Measurements from ENCODE around the gene PDPR. TPM values are rescaled to one million over a fixed set of nuclear protein-coding genes. Genes with fewer than 3 reads are reported as not detected.
A peak's percentile ranks its signal among the peaks of the same experiment; 100 is the strongest.

Gene PDPR
- total RNA-seq, 4 donors from 2014 or later = 30.5 to 55.8 (median 35.9) TPM

DNA sequence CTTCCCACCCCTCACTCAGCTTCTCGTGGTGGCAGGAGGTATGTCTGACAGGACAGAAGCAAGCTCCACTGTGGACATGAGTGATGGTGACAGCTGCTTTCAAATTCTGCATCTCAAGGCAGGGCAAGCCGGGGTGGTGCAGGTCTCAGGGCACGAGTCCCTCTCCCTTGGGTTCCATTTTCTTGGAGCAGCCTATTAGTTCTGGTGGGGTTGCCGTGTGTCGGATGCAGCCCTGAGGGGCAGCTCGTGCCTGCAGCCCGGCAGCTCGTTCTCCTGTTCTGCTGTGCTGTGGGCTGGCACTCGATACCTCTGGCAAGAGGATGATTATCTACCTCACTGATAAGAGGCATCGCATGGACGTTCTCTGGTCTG lies 43.0 kb downstream of the PDPR start:
- Histone ChIP-seq H3K9me3 (no peaks in the 10 kb centered on the region), H3K27me3 (no peaks in the 10 kb centered on the region), H3K4me1 (no peaks in the 10 kb centered on the region), H3K36me3 (peaks cover 0 to 100% (median 4%) of the 10 kb centered on the region in 3 donors), H3K27ac (no peak overlapping the region), H3K4me3 (no peak overlapping the region)
- no peak for TF ChIP-seq CTCF (IDR thresholded peaks at IDR 0.05)
- TF ChIP-seq POLR2A (IDR thresholded peaks at IDR 0.05) = no peak
- peak in 1 of 3 donors; percentile 46 for DNase-seq

- H3K4me3 ChIP-seq = no peak overlapping the region
- H3K27me3 ChIP-seq = no peaks in the 10 kb centered on the region
- TF ChIP-seq CTCF (IDR thresholded peaks at IDR 0.05) = no peak
- no peak for TF ChIP-seq POLR2A (IDR thresholded peaks at IDR 0.05)
- H3K27ac ChIP-seq = no peak overlapping the region
- H3K4me1 ChIP-seq = no peaks in the 10 kb centered on the region
- no peaks in the 10 kb centered on the region for H3K9me3 ChIP-seq
- DNase-seq = peak in 1 of 3 donors; percentile 43
- peaks cover 0 to 100% (median 4%) of the 10 kb centered on the region in 3 donors for H3K36me3 ChIP-seq
Observed at GRCh38 chr16:70157477-70158260, 43.5 kb downstream of the PDPR start.

GRCh38 chr16:70158261-70158939 lies 44.3 kb downstream of the PDPR start:
- Histone ChIP-seq H3K27me3 (no peaks in the 10 kb centered on the region), H3K4me3 (no peak overlapping the region), H3K9me3 (no peaks in the 10 kb centered on the region), H3K36me3 (peaks cover 0 to 96% (median 4%) of the 10 kb centered on the region in 3 donors), H3K27ac (no peak overlapping the region), H3K4me1 (no peaks in the 10 kb centered on the region)
- DNase-seq = peak in 1 of 3 donors; percentile 44
- no peak for TF ChIP-seq POLR2A (IDR thresholded peaks at IDR 0.05)
- no peak for TF ChIP-seq CTCF (IDR thresholded peaks at IDR 0.05)

DNA sequence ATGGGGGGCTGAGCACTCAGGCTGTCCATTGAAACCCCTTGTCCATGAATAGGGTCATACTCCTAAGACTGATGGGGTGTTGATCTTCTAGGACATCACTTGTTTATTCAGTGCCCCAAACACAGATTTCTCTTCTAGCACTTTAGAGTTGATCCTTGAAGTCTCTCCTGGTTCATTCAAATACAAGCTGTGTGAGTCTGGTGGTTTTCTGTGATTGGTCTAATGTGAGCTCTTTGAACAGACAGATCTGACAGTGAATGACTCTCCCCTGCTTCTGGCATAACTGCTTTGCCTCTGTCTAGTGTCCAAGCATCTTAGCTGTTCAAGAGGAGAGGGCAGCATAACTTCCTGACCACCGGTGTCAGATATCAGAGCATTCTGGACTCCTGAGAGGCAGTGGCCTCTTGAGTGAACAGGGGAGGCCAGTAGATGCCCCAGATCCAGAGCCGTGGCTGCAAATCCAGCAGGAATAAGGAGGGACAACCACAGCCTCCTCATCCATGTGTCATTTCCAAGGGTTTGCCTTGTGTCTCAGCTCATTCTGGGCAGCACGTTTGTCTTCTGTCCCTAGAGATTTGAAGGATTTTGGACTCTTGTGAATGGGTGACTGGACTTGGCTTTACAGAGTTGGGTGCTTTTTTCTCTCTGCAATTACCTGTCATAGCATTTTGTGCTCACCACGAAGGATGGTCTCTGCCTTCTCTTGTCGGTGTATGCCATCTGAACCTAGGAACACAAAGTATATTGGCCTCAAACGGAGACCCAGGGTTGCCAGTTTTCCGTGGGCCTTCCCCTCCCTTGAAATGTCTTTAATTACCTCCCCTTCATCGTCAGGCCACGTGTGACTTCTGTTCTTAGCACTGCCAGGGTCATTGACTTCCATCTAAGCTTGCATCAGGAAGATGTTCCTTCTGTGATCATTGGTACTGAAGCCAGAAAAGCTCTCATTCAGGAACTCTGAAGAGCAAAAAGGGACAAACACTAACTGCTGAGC lies 45.5 kb downstream of the PDPR start:
- Histone ChIP-seq H3K4me1 (no peaks in the 10 kb centered on the region), H3K27ac (no peak overlapping the region), H3K4me3 (no peak overlapping the region), H3K36me3 (peaks cover 0 to 84% (median 4%) of the 10 kb centered on the region in 3 donors), H3K27me3 (no peaks in the 10 kb centered on the region), H3K9me3 (no peaks in the 10 kb centered on the region)
- TF ChIP-seq POLR2A (IDR thresholded peaks at IDR 0.05) (no peak), CTCF (IDR thresholded peaks at IDR 0.05) (no peak)
- no peak for DNase-seq

GRCh38 chr16:70160388-70160787 lies 46.3 kb downstream of the PDPR start:
- Histone ChIP-seq H3K4me1 (peaks cover 0 to 5% (median 0%) of the 10 kb centered on the region in 4 donors), H3K36me3 (peaks cover 0 to 76% (median 4%) of the 10 kb centered on the region in 3 donors), H3K27ac (no peak overlapping the region), H3K4me3 (no peak overlapping the region), H3K27me3 (no peaks in the 10 kb centered on the region), H3K9me3 (no peaks in the 10 kb centered on the region)
- DNase-seq = no peak
- TF ChIP-seq CTCF (IDR thresholded peaks at IDR 0.05) (no peak), POLR2A (IDR thresholded peaks at IDR 0.05) (no peak)

Data from Peyer's patch (tissue), 4 donors.